ENCODE data around the gene TFB1M. TPM values are rescaled to one million over a fixed set of nuclear protein-coding genes. Genes with fewer than 3 reads are reported as not detected.

The TFB1M gene
- total RNA-seq, 2 experiments from 2014 or later, result 32.4 to 36.3 TPM

Other genes starting within 250 kb of the TFB1M start
- not detected for gene CLDN20, start 50.5 kb downstream of the TFB1M start, total RNA-seq
- gene NOX3, start 141.4 kb upstream of the TFB1M start, total RNA-seq, result not detected

All from activated naive CD8-positive, alpha-beta T cell treated with anti-CD3 and anti-CD28 coated beads, Interleukin-2, amount 10 ng/mL, durations not matched to agents 7 days and 5 days (primary cell).